HG02938 (cell line): Measurements from ENCODE around the gene LTF.

Source experiments
- ATAC-seq: cut with Tn5 transposase; IDR thresholded peaks from one replicate; pipeline ENCODE4 v1.9.1; 2021; ENCODE audit warnings: mild to moderate bottlenecking, moderate library complexity; ENCODE audit not compliant: unreplicated experiment

The LTF gene

GRCh38 chr3:46470831-46471230 lies 6.1 kb upstream of the LTF start:
- ATAC-seq, result no peak

GRCh38 chr3:46469680-46470357 lies 5.1 kb upstream of the LTF start:
- no peak for ATAC-seq

GRCh38 chr3:46468753-46469600 lies 4.3 kb upstream of the LTF start:
- ATAC-seq, result no peak

GRCh38 chr3:46467562-46467961 lies 2.9 kb upstream of the LTF start:
- ATAC-seq, result no peak

- no peak for ATAC-seq
Measured at GRCh38 chr3:46466871-46467403, 2.2 kb upstream of the LTF start.

GRCh38 chr3:46466273-46466672 lies 1.6 kb upstream of the LTF start:
- no peak for ATAC-seq

- ATAC-seq, result no peak
Measured at GRCh38 chr3:46465196-46465520, 453 bp upstream of the LTF start.

GRCh38 chr3:46463868-46464241 lies 850 bp downstream of the LTF start:
- no peak for ATAC-seq

GRCh38 chr3:46463120-46463867 lies 1.4 kb downstream of the LTF start:
- ATAC-seq, result no peak

GRCh38 chr3:46462511-46462910 lies 2.2 kb downstream of the LTF start:
- no peak for ATAC-seq

- no peak for ATAC-seq
Measured at GRCh38 chr3:46462111-46462510, 2.6 kb downstream of the LTF start.

- ATAC-seq, result no peak
Measured at GRCh38 chr3:46460051-46460450, 4.7 kb downstream of the LTF start.

GRCh38 chr3:46456118-46456517 lies 8.6 kb downstream of the LTF start:
- ATAC-seq, result no peak

GRCh38 chr3:46455231-46456115 lies 9.2 kb downstream of the LTF start:
- no peak for ATAC-seq

- ATAC-seq, result no peak
Measured at GRCh38 chr3:46454606-46455005, 10.1 kb downstream of the LTF start.

- no peak for ATAC-seq
Measured at GRCh38 chr3:46454209-46454595, 10.5 kb downstream of the LTF start.

- no peak for ATAC-seq
Measured at GRCh38 chr3:46453526-46454208, 11.0 kb downstream of the LTF start.

GRCh38 chr3:46449755-46450552 lies 14.8 kb downstream of the LTF start:
- ATAC-seq, result no peak

GRCh38 chr3:46448721-46449120 lies 16.0 kb downstream of the LTF start:
- ATAC-seq, result no peak
